SH-SY5Y (cell line): ENCODE data around the gene SIGMAR1.

Experiments
- GATA2 ChIP-seq: IDR thresholded peaks from 2 replicates; pipeline ENCODE4 v1.6.1; 2011; ENCODE audit warnings: mild to moderate bottlenecking, low read depth, low read length
- GATA3 ChIP-seq: IDR thresholded peaks from 2 replicates; pipeline ENCODE4 v1.6.1; 2011; ENCODE audit warnings: low read depth, mild to moderate bottlenecking, low read length, moderate library complexity

- TF ChIP-seq GATA2 (no peak), GATA3 (no peak)
Measured at GRCh38 chr9:34648673-34649072, 11.1 kb upstream of the SIGMAR1 start.
